NCI-H128 (cell line): ENCODE measurements around the gene FANCC.

Experiments
- DNase-seq: peaks from one replicate; lab custom pipeline; 2025; ENCODE audit not compliant: unreplicated experiment; lab: John Stamatoyannopoulos, UW

FANCC gene

DNA sequence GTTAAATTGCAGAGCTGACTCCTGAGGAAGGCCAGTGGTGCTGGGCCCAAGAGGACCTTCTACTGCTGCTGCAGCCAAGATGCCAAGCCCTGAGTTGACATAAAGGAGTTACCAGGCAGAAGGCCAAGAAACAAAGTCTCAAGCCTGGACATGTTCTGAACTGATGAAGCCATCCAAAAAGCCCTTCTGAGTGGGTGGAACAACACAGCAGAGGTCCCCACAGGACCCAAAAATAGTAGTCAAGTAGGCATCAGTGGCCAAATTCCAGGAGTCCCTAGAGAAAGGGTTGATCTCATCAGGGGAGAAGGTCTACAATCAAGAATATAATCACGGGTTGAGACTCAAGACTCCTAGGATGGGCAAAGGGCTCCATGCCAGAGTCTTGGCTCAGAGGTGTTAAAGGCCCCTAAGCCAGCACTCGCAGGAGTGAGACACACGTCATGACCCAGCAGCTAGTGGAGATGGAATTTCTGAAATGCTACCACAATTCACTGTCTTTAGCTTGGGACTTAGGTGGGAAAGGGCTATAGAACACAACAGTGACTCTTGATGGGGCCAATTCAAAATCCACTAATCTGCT lies 119.7 kb downstream of the FANCC start:
- no peak for DNase-seq

DNA sequence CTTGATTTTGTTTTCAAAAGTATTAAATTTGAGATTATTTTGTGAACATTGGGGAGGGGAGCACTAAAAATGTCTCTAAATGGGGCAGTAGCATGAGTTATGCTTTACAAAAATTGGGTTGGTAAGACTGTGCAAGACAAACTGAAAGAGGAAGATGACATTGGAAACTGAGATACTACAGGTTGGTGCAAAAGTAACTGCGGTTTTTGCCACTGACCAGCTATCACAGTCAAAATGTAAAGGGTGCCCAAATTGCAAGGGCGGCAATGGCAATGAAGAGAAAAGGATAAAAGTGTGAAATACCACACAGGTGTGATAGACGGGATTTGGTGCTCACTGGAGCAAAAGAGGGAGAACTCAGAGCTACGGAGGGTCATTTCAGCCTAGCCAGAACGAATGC lies 124.0 kb downstream of the FANCC start:
- DNase-seq, result no peak

DNA sequence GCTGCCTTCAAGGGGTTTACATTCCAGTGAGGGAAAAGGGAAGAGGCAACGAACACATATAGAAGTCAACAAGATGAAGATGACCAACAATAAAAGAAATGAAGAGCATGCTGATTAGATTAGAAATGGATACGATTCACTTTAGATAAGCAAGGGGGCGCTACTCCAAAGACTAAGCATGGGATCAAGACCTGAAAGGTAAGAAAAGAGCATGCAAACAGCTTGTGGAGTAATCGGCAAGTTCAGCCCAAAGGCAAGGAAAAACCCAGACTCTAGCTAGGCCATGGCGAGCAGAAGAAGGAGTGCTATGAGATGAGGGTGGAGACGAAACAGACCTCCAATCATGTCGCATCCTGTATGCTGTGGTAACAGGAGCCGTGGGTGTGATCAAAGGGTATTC lies 124.4 kb downstream of the FANCC start:
- DNase-seq, result no peak

DNA sequence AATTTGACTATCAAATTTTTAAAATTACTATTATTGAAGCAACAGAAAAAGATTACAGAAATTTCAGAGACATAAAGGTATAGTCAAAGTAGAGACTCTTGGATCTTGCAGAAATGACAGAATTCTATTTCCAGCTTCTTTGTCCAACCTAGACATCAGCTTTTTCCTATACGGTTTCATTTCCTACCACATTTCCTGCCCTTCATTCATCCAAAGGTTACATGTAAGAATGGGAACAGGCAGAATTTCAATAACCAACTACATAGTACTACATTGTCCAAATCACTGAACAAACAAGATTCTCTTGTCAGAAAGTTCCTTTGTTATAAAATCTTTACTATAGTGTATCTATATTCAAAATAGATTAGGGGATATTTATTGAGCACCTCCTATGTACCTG lies 124.9 kb downstream of the FANCC start:
- no peak for DNase-seq

DNA sequence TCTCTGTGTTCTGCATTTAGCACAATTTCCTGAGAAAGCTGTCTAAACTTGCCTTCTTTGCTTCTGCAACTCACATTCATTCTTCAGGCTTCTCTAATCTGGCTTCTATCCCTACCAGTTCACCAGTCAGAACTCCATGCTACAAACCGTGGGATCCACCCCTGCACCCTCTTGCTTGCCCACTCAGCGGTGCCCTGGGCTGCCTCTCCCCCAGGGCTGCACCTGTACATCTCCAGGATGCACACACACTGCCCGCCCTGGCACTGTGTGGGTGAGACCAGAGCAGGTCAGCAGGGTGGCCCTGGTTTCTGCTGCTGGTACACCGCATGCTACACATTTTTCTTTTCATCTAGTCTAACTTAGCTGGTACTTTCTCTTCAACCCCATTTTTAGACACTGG lies 127.1 kb downstream of the FANCC start:
- no peak for DNase-seq

- no peak for DNase-seq
Observed at GRCh38 chr9:95189251-95190098, 128.0 kb downstream of the FANCC start.

GRCh38 chr9:95188459-95188858 lies 129.1 kb downstream of the FANCC start:
- DNase-seq, result no peak

DNA sequence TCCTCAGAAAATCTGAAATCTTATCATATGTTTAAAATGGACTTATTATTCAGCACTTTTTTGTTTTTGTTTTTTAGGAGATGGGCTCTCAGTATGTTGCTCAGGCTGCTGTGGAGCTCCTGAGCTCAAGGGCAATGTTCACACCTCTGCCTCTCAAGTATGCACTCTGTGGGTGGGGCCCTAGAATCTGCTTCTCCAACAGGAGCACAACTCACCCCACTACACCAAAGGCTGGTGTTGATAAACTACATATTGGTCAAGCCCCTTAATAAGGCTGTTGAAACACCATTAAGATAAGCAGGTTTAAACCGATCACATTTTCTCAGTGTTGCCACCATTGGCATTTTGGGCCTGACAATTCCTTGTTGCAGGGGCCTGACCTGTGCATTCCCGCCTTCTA lies 131.6 kb downstream of the FANCC start:
- DNase-seq, result no peak

- DNase-seq, result no peak
Observed at GRCh38 chr9:95182854-95183563, 134.5 kb downstream of the FANCC start.

DNA sequence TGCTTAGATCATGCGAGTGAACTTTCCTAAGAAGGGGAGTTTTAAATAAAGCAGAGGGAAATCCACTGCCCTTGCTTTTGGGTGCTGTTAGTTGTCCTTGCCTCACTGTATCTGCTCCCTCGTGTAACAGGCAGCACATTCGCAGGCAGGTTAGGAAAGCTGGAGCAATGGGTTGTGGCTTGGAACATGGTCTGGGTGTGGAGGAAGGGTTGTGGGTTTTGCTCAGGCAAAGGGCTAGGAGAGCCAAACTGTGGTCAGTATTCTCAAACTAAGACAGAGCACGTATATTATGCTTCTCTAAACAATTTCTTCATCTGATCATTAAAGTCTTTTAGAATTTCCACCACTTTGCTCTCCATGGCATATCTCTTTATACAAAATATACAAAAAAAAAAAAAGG lies 135.7 kb downstream of the FANCC start:
- DNase-seq, result no peak

GRCh38 chr9:95181226-95181818 lies 136.2 kb downstream of the FANCC start:
- DNase-seq, result no peak

- no peak for DNase-seq
Observed at GRCh38 chr9:95177617-95178016, 139.9 kb downstream of the FANCC start.

- no peak for DNase-seq
Observed at GRCh38 chr9:95176755-95177319, 140.7 kb downstream of the FANCC start.

DNA sequence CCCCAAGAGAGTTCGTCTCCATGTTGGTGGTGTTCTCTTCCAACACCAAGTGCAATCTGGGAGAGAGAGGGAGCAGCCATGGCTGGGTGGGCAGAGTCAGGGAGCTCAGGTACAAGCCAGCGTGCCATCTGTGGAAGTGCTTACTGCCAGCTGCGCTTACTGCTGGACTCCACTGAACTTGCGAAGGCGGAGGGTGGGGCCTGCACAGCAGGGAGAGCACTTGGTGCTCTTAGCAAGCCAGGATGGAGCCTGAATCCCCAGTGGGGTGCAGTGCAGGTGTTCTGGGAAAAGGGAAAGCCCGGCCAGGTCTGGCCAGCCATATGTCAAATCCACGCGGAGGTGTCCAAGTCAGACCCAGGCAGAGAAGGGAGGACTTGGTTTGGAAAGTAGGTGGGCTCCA lies 142.0 kb downstream of the FANCC start:
- peak; percentile 33 for DNase-seq

GRCh38 chr9:95174038-95174437 lies 143.5 kb downstream of the FANCC start:
- DNase-seq, result no peak

- no peak for DNase-seq
Observed at GRCh38 chr9:95171596-95171995, 145.9 kb downstream of the FANCC start.

- peak; percentile 16 for DNase-seq
Observed at GRCh38 chr9:95171001-95171400, 146.5 kb downstream of the FANCC start.

DNA sequence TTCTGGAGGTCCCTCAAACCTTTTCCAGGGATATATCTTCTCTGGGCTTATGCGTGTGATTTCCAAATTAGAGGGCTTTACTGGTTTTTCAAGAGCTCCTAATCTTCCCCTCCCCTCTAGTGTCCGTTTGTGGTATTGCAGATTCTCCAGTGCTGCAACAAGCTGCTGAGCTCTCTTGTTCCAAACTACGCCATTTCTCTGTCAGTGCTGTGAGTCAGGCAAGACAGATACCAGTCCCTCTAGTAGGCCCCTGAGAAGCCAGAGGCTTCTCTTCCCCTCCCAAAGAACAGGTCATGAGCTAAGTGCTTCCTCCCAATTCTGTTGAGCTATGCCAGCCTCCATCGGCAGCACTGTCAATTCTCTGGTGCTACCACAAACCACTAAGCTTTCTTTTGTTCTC lies 149.5 kb downstream of the FANCC start:
- DNase-seq, result no peak

GRCh38 chr9:95165004-95165403 lies 152.5 kb downstream of the FANCC start:
- DNase-seq, result no peak

GRCh38 chr9:95157481-95158151 lies 159.9 kb downstream of the FANCC start:
- DNase-seq, result peak; percentile 26

DNA sequence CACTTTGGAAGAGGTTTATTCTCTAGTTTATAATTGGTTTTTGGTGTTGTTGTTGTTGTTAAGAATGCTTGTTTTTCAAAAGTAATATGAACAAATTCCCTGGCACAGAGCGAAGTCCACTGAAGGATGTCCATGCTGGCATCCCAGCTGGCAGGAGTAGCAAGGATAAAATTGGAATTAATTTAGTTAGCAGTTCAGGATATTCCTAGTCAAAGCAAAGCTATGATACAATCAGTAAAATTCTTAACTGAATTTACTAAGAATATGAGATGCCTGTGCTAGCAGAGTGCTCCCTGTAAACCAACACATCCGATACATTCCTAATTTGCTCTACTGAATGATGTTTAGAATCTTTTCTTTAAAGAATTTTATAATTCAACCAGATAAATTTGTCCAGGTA lies 161.4 kb downstream of the FANCC start:
- DNase-seq, result no peak
